Measurements from ENCODE around the gene ATAD3A.

The ATAD3A gene

DNA sequence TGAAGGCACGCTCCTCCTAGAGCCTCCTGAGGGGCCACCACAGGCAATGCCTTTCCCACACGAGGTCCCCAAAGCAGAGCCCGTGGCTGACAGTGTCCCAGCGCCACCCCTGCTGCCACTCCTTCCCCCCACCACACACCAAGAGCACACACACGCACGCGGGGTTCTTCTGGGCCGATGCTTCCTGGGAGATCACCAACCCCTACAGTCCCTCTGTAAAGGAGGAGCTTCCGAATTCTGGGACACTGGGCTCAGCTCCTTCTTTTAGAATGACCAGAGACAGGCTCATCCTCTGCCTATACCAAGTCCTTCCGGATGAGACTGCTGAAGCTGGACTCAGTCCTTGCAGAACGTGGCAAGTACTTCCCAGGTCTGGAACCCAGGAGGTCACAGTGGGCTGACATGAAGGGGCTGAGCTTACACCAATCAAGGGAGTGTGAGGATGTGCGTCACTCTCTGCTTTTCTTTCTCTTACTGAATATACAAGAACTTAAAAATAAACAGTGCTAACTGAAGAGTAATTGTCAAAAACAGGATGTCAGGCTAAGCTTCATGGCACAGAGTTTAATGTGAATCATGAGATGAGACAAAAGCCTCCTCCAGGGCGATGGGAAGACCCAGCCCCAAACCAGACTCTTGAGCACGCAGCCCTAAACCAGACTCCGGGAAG, 50.0 kb downstream of the ATAD3A start:
- DNase-seq (ENCODE audit: extremely low read depth, low read depth) = no peak
- TF ChIP-seq, protein P1, sequence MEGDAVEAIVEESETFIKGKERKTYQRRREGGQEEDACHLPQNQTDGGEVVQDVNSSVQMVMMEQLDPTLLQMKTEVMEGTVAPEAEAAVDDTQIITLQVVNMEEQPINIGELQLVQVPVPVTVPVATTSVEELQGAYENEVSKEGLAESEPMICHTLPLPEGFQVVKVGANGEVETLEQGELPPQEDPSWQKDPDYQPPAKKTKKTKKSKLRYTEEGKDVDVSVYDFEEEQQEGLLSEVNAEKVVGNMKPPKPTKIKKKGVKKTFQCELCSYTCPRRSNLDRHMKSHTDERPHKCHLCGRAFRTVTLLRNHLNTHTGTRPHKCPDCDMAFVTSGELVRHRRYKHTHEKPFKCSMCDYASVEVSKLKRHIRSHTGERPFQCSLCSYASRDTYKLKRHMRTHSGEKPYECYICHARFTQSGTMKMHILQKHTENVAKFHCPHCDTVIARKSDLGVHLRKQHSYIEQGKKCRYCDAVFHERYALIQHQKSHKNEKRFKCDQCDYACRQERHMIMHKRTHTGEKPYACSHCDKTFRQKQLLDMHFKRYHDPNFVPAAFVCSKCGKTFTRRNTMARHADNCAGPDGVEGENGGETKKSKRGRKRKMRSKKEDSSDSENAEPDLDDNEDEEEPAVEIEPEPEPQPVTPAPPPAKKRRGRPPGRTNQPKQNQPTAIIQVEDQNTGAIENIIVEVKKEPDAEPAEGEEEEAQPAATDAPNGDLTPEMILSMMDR (IDR thresholded peaks at IDR 0.05; ENCODE audit: low read depth, low read length) = no peak

DNA sequence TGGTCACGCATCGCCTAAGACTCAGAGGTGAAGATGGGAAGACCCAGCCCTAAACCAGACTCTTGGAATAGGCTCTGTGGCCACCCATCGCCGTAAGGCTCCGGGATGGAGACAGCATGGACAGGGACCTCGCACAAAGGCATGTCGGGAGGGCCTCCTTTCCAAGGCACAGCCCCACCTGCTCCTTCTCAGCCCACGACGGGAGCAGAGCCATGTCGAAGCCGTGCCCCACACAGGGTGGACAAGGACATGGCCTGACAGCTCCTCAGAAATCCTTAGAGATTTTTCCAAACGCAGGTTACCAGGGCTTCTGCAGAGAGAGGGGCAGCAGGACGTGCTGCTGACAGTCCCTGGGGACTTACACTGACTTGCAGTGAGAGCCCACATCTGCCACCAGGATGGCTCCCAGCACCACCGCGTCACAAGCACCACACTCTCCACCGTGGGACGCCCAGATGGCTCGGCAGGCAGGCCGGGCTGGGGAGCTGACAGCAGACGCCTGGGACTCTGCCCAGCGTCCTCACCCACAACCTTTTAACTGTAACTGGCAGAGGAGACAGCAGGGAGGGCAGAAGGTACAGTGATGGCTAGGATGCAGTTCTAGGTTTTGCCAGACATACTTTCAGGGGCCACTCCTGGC, 50.7 kb downstream of the ATAD3A start:
- TF ChIP-seq, protein P1 (IDR thresholded peaks at IDR 0.05; ENCODE audit: low read depth, low read length) = no peak
- no peak for DNase-seq (ENCODE audit: extremely low read depth, low read depth)

GRCh38 chr1:1563688-1564087, 51.7 kb downstream of the ATAD3A start:
- DNase-seq (ENCODE audit: extremely low read depth, low read depth) = no peak
- TF ChIP-seq, protein P1 (IDR thresholded peaks at IDR 0.05; ENCODE audit: low read depth, low read length) = no peak

- TF ChIP-seq, protein P1 (IDR thresholded peaks at IDR 0.05; ENCODE audit: low read depth, low read length) = no peak
- DNase-seq (ENCODE audit: extremely low read depth, low read depth) = no peak
These were observed 52.3 kb downstream of the ATAD3A start for GRCh38 chr1:1564268-1564667.

DNA sequence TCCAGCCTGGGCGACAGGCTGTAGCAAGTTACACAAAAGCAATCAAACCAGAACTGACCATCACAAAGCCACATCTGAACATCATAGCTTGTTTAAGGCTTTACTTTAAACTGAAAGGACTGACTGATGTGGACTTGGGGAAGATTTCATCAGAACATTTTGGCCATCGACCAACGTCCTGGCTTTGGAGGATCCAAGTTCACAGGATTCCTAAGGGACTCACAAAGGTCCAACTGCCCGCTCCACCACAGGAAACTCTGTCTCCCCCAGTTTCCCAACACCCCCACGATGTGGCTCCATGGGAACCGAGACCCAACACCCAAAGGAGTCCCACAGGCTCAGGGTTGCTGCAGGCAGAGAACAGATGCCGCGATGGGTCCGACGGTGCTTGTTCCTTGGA, 53.4 kb downstream of the ATAD3A start:
- TF ChIP-seq, protein P1 (IDR thresholded peaks at IDR 0.05; ENCODE audit: low read depth, low read length) = no peak
- no peak for DNase-seq (ENCODE audit: extremely low read depth, low read depth)

DNA sequence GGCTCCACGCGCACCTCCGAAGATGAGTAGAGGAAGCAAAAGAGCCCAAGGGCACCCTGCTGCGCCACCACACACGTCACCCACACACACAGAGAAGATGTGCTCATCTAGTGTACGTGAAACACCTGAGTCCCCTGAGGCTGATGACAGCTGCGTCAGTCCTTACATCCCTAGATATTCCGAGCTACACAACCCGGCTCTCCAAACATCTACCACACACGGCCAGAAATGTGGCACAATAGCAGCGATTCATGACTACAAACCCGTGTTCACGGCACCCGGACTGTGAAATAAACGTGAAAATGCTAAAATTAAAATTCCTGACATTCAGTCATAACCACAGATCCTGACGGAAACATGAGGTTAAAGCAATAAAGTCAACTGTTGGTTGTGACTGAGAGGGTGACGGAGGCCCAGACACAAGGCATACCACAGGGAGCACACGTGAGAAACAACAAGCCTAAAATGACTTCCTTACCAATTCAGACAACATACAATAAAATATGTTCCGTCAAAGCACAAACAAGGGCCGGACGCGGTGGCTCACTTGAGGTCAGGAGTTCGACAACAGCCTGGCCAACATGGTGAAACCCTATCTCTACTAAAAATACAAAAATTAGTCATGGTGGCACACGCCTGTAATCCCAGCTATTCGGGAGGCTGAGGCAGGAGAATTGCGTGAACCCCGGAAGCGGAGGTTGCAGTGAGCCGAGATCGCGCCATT, 55.4 kb downstream of the ATAD3A start:
- TF ChIP-seq, protein P1 (IDR thresholded peaks at IDR 0.05; ENCODE audit: low read depth, low read length) = no peak
- DNase-seq (ENCODE audit: extremely low read depth, low read depth) = no peak

DNA sequence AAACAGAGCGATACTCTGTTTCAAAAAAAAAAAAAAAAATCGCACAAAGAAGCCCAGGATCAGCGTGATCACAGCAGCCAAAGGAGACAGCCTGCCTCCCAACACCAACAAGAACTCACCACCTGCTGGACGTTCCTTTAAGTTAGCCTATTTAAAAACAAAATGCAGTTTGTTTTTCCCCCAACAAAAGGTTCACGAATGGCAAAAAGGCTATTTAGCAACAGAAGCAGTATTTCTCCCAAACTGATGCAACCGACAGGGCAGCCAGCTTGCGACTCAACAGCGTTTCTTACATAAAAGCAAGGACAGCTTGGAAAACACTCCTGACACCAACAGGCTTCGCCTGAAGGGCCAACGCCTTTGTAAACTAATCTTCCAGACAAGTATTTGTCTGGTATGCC, 55.9 kb downstream of the ATAD3A start:
- TF ChIP-seq, protein P1 (IDR thresholded peaks at IDR 0.05; ENCODE audit: low read depth, low read length) = no peak
- no peak for DNase-seq (ENCODE audit: extremely low read depth, low read depth)

Data from AG09319 (cell line).